ENCODE data around the gene BPI.
"Not testable (repeated sequence)": the region's sequence is repeated elsewhere in the genome, so short reads cannot be mapped to it uniquely, and the experiment has no call there.

BPI gene

DNA sequence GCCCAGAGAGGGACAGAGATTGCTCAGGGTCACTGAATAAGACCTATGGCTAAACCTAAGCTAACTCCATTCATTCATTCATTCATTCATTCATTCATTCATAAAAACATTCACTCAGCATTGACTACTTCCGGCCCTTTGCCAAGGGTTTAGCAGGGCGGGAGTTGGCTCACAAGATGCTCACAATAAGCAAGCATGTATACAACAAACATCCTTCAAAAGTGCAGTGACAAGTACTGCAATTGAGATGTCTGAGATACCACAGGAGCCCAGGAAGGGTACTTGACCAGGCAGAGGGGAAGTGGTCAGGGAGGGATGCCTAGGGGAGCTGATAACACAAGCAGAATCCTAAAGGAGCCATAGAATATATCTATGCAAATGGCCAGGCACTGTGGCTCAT lies 25.2 kb upstream of the BPI start:
- no peak for DNase-seq

DNA sequence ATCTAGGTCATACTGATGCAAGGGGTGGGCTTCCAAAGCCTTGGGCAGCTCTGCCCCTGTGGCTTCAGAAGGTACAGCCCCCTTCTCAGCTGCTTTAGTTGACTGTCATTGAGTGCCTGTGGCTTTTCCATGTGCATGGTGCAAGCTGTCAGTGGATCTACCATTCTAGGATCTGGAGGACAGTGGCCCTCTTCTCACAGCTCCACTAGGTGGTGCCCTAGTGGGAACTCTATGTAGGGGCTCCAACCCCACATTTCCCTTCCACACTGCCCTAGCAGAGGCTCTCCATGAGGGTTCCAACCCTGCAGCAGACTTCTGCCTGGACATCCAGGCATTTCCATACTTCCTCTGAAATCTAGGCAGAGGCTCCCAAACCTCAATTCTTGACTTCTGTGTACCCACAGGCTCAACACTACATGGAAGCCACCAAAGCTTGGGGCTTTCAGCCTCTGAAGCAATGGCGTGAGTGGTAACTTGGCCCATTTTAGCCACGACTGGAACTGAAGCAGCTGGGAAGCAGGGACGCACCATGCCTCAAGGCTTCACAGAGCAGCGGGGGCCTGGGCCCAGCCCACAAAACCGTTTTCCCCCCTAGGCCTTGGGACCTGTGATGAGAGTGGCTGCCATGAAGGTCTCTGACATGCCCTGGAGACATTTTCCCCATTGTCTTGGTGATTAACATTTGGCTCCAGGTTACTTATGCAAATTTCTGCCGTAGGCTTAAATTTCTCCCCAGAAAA lies 22.6 kb upstream of the BPI start:
- not testable (repeated sequence) for DNase-seq

- DNase-seq, result no peak
These were observed 20.7 kb upstream of the BPI start for GRCh38 chr20:38283236-38283635.

DNA sequence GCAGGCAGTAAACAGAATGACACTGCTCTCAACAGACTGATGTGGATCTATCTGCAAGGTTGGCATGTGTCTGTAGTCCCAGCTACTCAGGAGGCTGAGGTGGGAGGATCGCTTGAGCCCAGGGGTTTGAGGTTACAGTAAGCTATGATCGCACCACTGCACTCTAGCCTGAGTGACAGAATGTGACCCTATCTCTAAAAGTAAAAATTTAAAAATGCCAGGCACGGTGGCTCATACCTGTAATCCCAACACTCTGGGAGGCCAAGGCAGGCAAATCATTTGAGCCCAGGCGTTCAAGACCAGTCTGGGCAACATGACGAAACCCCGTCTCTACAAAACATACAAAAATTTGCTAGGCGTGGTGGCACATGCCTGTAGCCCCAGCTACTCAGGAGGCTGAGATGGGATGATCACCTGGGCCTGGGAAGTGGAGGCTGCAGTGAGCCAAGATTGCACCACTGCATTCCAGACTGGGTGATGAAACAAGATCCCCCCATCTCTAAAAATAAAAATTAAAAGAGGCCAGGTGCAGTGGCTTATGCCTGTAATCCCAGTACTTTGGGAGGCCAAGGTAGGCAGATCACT lies 19.8 kb upstream of the BPI start:
- not testable (repeated sequence) for DNase-seq

DNA sequence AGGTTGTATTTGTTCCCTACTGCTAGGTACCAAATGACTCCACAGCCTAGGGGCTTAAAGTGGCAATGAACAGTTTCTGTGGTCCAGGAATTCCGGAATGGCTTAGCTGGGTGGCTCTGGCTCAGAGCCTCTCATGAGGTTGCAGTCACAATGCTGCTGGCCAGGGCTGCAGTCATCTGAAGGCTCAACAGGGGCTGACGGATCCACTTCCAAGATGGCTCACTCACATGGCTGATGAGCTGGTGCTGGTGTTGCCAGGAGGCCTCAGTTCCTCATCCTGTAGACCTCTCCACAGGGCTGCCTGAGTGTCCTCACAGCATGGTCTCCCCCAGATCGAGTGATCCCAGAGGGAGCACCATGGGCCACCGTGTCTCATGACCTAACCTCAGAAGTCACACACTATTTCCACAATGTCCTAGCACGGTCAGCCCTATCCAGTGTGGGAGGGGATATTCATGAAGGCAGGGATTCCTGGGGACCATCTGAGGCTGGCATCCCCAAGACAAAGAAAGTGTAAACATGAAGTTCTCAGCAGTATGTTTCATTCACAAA lies 19.0 kb upstream of the BPI start:
- no peak for DNase-seq

DNA sequence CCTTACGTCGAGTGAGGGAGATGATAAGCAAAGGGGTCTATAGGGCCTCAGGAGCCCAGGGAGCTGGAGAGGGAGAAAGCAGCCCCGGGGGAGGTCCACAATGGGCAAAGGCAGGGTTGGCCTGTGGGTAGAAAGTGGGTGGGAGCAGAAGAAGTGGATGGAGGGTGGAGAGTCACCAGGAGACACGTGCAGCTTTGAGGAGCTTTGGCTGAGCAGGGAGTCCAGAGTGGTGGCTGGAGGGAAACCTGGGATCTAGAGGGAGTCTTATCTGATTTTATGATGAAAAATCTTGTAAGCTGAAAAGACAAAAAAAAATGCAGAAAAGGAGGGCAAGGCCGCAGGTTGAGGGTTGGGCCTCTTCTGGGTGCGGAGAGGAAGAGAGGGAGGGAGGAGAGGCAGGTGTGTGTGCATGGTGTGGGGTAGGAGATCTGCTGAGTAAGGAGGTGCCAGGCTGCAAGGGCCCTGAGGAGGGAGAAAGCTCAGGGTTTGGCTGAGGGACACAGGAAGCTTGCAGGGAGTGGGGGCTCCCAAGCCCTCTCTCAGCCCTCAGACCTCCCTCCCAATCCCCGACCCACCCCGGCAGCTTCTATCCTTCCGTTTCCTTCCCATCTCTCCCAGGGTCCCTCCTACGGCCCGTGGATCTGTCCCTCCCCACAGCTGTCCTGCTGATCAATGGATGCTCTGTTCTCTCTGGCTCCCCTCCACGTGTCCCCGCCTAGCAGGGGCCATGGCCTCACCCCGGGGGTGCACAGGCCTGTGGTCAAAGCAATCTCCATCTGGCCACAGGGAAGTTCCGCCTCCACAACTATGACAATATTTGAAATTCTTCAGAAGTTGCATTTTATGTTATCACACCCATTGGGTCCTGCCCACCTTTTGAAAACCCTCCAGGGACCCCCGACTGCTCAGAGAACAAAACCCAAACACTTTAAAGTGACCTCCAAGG lies 17.1 kb upstream of the BPI start:
- DNase-seq, result no peak

DNA sequence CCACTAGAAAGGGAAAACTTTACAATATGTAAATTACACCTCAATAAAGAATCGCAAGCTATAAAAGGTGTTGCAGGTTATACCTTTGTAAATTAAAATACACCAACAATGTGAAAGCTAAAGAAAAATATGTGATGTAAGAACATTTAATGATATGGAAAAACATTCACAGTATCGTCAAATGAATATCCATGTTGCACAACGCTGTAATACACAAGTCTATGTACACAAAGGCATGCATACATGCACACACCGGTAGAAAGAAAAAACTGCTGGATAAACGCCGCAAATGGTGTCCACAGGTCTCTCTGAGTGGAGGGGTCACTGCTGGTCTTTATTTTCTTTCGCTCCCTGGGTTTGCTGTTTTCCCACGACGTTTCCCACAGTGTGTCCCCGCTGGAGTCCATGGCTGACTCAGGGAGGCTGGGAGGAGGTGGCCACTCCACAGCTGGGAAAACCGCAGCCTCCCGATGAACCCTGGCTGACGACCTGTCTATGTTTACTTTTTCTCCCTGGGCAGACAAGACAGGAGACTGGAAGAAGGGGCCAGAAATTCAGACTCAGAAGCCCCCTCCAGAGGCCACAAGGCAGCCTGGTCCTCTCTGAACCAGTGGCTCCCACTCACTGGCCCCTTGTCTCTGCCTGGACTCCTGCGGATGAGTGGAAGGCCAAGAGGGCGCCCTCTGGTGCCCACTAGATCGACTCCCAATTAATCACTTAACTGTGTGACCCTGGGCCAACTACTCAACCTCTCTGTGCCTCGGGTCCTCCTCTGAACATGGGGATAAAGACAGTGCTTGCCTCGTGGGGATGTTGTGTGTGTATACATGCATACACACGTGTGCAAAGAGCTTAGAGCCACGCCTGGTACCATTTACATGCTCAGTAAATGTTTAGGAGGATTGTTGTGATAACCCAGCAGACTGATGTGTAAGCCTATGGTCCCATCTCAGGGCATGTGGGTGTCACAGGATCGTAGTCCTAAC lies 12.8 kb upstream of the BPI start:
- DNase-seq, result no peak

DNA sequence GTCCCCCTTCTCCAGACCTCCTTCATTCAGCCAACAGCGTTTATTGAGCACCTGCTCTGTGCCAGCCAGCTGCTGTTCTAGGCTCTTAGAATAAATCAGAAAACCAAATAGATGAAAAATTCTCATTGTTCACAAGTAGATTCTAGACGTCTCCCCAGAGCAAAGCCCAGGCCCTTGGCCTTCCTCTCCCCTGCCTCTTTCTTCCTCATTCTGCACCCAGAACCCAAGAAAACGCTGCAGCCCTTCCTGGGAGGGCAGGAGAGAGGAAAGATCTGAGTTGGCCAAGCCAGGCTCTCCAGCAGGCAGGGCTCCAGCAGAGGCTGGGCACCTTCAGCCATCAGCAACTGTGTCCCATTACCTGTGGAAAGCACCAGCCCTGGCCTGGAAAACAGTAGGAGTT lies 12.0 kb upstream of the BPI start:
- no peak for DNase-seq

- no peak for DNase-seq
These were observed 10.4 kb upstream of the BPI start for GRCh38 chr20:38293491-38294065.

DNA sequence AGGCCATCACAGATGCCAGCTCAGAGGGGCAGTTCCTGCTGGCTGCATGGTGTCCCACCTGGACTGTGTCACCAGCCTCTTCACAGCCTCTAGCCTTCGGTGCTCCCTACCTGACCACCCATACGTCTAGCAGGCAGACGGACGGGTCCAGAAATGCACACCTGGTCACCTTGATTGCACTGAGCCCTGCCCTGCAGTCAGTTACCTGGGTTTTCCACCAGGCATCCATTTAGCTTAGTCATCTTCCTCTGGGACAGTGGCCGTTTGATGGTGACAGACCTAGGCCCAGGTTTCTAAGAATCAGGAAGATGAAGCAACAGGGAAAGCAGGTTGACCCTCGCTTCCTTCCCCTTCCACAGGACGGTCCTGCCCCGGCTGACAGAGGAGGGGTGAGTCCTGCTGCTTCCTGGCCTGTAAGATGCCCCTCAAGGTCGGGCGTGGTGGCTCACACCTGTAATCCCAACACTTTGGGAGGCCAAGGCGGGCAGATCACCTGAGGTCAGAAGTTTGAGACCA lies 9.8 kb upstream of the BPI start:
- DNase-seq, result no peak

GRCh38 chr20:38295811-38296210 lies 8.1 kb upstream of the BPI start:
- no peak for DNase-seq

DNA sequence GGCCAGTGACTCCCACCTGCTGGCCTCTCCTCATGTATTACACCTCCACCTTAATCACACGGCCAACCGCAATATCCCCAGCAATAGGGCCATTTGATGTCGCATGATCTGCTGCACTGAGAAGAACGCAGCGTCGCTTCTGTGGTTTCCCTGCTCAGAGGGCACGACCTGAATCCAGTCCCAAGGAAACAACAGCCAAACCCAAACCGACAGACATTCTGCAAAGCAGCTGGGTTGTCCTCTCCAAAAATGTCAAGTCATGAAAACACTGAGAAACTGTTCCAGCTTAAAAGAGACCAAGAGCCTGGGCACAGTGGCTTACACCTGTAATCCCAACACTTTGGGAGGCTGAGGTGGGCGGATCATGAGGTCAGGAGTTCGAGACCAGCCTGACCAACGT lies 7.5 kb upstream of the BPI start:
- DNase-seq, result no peak

GRCh38 chr20:38297916-38298674 lies 5.9 kb upstream of the BPI start:
- DNase-seq, result no peak

- no peak for DNase-seq
These were observed 5.1 kb upstream of the BPI start for GRCh38 chr20:38298768-38299288.

GRCh38 chr20:38299963-38300362 lies 4.0 kb upstream of the BPI start:
- no peak for DNase-seq

GRCh38 chr20:38300438-38300837 lies 3.5 kb upstream of the BPI start:
- DNase-seq, result no peak

GRCh38 chr20:38301309-38301708 lies 2.6 kb upstream of the BPI start:
- DNase-seq, result no peak

GRCh38 chr20:38302786-38303185 lies 1.2 kb upstream of the BPI start:
- DNase-seq, result no peak

DNA sequence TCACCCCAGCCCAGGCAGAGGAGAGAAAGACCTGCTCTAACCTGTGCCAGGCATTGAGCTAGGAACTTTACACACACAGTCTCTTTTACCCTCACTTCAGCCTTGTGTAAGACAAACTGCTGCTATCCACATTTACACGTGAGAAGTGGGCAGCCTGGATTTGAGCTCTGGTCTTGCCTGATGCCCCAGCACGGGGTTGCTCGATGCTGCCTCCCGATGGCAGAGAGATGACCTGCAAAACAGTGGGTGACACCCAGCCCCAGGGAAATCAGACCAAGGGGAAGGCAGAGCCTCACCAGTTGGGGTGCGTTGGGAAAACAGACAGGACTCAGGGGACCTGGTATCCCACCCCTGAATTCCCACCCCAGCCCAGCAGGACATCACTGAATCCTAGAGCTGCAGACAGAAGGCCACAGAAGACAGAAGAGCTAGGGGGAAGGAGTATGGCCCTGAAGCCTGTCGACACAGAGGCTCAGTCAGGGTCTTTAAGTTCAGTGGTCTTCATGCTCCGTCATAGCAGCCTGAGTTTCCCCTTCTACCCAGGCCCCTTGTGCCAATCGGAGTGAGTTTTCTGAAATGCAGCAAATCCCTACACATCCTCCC lies 990 bp downstream of the BPI start:
- DNase-seq, result no peak

DNA sequence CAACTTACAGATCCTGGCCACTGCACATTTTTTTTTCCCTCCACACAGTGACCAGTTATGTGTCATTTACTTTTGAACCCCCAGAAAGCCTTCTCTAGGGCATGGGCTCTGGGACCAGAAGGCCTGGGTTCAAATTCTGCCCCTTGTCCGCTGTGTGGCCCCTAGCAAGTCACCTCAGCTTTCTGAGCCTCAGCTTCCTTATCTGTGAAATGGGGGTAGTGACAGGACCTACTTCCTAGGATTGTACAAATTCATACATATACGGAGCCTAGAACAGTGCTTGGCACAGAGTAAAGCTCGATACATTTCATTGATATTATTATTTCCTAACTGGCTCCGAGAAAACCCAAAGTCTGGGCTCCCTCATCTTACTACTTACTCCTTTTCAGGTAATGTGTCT lies 1.6 kb downstream of the BPI start:
- DNase-seq, result no peak

Data from NCI-H774 (cell line).